A549 (cell line): ENCODE results near the gene GPR21.

Experiments
- BHLHE40 ChIP-seq: IDR thresholded peaks from 2 replicates; pipeline ENCODE4 v1.6.1; 2012; ENCODE audit warnings: low read depth, low read length, inconsistent platforms
- CEBPB ChIP-seq, 2 experiments: fragments of >200 bp in 1 of 2; sonication (Bioruptor Twin) in 1 of 2; formaldehyde crosslinking in 1 of 2; IDR thresholded peaks; 2 replicates each; pipeline ENCODE4 v1.6.1; 2012 to 2016
- CTCF ChIP-seq: fragments of >200 bp; sonication (Bioruptor Twin); formaldehyde crosslinking; IDR thresholded peaks from 3 replicates; pipeline ENCODE4 v1.5.1; 2016
- EP300 ChIP-seq, 2 experiments: fragments of >200 bp; sonication (Bioruptor Twin); formaldehyde crosslinking; IDR thresholded peaks; 2 replicates in 1 of 2; 3 replicates in 1 of 2; pipeline ENCODE4 v1.6.1; 2016 to 2017
- HOXA7 ChIP-seq: fragments of 250-450 bp; sonication (Bioruptor Pico); IDR thresholded peaks from 2 replicates; pipeline ENCODE4 v1.5.0; 2020; ENCODE audit warnings: mild to moderate bottlenecking, moderate library complexity
- HOXB13 ChIP-seq: fragments of 250-450 bp; sonication (Bioruptor Pico); IDR thresholded peaks from 2 replicates; pipeline ENCODE4 v1.5.0; 2020; ENCODE audit warnings: low read depth, mild to moderate bottlenecking, moderate library complexity
- KDM1A ChIP-seq: fragments of 200-600 bp; sonication (generic); IDR thresholded peaks from 2 replicates; pipeline ENCODE4 v1.6.1; 2016; ENCODE audit warnings: low read depth, mild to moderate bottlenecking
- MYC ChIP-seq: IDR thresholded peaks from 2 replicates; pipeline ENCODE4 v1.6.1; 2012; ENCODE audit warnings: mild to moderate bottlenecking, inconsistent platforms, low read length, improper control_type of control experiment, borderline replicate concordance
- POLR2A ChIP-seq: IDR thresholded peaks from 2 replicates; pipeline ENCODE4 v1.6.1; 2012; ENCODE audit warnings: mild to moderate bottlenecking, low read length

GRCh38 chr9:123043081-123043939 is 9.8 kb downstream of the GPR21 start:
- no peak for TF ChIP-seq MYC
- TF ChIP-seq EP300 (IDR thresholded peaks at IDR 0.05): no peak
- TF ChIP-seq HOXB13 (CRISPR knock-in tag): no peak
- TF ChIP-seq HOXA7 (CRISPR knock-in tag): no peak
- no peak for TF ChIP-seq KDM1A
- TF ChIP-seq CEBPB (IDR thresholded peaks at IDR 0.05): no peak
- TF ChIP-seq POLR2A: no peak
- no peak for TF ChIP-seq CTCF
- no peak for TF ChIP-seq BHLHE40
